Activated CD4-positive, CD25-positive, alpha-beta regulatory T cell (primary cell): ENCODE results near the gene RAN.
"Not testable (repeated sequence)": the region's sequence is repeated elsewhere in the genome, so short reads cannot be mapped to it uniquely, and the experiment has no call there.

Experiments used
- DNase-seq, 4 experiments: peaks; one replicate each; lab custom pipeline; 2025; lab: John Stamatoyannopoulos, UW

The RAN gene

DNA sequence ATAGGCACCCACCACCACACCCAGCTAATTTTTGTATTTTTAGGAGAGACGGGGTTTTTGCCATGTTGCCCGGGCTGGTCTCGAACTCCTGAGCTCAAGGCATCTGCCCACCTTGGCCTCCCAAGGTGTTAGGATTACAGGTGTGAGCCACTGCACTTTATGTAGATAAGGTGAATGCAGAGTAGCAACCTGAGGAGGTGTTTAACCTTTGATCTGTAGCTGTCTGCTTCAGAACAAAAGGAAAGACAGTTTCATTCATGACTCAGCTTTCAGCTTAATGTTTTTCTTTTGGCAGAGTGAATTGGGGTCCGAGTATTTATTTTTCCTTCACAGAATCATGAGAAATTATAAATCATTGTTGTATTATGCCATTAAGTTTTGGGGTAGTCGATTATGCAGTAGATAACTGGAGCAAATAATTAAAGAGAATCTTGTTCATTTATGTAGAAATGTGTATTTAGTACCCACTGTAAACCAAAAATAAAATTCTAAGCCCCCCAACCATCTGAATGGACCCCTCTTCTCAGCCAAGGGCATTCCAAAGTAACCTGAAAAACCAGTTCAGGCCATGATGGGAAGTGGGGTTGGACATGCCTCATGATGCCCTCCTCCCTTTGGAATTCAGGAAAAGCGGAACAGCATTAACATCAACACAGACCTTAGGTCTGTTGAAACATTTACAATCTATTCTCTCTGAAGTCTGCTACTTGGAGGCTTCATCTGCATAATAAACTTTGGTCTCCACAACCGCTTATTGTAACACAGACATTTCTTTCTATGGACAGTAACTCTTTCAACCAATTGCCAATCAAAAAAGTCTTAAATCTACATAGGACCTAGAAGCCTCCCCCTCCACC, 22.1 kb upstream of the RAN start:
- no peak for DNase-seq

DNA sequence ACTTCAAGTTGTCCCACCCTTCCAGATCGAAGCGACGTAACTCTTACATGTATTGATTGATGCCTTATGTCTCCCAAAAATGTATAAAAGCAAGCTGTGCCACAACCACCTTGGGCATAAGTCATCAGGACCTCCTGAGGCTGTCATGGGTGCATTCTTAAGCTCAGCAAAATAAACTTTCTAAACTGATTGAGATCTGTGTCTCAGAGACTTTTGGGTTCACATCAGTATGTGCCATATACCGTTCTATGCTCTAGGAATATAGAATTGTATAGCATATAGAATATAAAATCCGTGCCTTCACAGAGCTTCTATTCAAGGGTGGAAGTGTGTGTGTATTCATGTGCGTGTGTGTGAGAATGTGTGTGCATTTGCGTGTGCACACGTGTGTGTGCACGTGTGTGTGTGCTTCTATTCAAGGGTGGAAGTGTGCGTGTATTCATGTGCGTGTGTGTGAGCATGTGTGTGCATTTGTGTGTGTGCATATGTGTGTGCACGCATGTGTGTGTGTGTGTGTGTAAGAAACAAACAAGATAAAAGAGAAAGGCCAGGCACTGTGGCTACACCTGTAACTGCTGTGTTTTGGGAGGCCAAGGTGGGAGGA, 21.3 kb upstream of the RAN start:
- DNase-seq = no peak

DNA sequence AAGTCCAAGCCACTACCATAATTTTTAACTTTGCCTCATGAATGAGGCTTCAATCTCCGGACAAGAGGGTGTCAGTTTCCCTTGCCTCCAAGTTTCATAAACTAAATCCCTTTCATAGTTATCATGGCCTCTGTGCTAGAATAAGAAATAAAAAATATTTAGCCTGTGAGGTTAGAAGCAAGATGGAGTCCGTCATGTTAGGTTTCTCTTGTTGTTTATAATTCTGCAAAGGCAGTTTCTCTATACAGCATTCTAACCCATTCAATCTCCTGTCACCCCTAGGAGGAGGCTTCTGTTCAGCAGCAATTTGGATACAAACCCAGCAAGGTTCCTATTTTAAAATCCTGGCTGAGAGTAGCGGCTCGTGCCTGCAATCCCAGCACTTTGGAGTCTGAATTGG, 15.8 kb upstream of the RAN start:
- no peak for DNase-seq

DNA sequence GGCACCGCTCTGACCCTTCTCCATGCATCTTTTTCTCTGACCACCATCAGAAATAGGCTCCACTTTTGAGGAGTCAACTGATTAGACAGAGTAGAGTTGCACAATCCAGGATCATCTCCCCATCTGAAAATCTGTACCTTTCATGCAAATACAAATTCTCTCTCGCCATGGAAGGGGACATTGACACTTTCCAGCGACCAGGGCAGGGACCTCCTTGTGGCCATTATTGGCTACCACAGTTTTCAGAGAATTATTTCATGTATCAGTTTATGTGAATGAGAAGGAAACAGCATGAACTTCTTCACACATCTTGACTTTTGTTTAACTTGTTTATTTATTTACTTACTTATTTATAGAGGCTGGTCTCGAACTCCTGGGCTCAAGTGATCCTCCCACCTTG, 13.8 kb upstream of the RAN start:
- DNase-seq = no peak

DNA sequence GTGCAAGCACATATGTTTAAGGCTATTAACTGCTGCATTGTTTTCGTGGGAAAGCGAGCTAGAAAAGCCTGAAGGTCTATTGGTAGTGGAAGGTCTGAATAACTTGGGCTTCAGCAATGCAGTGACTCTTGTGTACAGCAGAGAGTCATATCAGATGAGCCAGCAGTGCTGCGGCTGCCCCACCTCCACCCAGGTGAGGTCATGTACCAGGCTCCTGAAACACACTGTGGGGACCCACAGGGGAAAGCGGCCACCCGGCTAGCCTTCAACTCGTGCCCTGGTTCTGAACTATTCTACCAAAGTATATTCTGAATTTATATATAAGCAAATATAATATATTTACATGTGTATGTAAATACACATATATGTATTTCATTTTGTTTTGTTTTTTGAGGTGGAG, 12.7 kb upstream of the RAN start:
- DNase-seq = no peak

DNA sequence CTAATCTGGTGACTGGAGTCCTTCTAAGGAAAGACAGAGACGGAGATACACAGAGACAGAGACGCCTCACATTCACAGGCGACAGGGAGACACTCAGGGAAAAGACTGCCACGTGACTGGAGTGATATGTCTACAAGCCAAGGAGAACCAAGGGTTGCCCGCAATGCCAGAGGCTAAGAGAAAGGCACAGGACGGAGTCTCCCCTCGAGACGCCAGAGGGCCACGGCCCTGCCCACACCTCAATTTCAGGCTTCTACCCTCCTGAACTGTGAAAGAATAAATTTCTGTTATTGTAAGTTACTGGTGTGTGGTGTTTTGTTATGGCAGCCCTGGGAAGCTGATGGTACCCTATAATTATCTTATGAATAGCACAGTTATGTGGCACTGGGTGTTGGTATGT, 11.6 kb upstream of the RAN start:
- no peak for DNase-seq

DNA sequence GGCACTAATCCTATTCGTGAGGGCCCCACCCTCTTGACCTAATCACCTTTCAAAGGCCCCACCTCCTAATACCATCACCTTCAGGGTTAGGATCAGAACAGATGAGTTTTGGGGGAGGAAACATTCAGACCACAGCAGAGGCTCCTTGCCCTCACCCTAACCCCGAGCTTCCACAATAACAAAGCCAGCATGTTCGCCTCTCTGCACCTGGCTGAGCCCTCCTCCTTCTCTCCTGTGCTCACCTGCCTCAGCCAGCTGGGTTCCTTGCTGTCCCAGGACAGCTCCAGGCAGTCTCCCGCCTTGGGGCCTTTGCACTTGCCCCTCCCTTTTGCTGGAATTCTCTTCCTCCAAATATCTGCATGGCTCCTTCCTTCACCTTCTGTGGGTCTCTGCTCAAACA, 9.7 kb upstream of the RAN start:
- DNase-seq = no peak

DNA sequence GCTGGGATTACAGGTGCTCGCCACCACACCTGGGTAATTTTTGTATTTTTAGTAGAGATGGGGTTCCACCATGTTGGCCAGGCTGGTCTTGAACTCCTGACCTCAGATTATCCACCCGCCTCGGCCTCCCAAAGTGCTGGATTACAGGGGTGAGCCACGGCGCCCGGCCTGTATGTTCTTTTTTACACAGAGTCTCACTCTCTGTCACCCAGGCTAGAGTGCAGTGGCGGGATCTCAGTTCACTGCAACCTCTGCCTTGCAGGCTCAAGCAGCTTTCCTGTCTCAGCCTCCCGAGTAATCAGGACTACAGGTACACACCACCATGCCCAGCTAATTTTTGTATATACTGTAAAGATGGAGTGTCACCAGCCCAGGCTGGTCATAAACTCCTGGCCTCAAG, 9.1 kb upstream of the RAN start:
- DNase-seq = not testable (repeated sequence)

DNA sequence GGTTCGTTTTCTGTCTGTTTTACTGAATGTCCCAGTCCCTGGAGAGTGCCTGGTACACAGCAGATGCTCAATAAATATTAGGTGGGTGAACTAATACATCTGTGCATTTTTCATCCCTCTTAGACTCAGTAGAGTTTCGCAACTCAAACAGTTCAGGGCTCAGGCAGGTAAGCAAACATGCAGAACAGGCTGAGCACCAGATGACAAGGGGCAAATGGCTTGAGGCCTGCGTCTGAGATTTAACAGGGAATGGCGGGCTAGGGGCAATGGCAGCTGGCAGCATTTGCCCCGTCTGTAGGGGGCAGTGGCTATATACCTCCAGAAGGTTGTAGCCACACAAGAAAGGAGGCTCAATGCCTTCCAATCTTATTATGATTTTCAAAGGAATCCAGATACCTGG, 8.6 kb upstream of the RAN start:
- DNase-seq = no peak

DNA sequence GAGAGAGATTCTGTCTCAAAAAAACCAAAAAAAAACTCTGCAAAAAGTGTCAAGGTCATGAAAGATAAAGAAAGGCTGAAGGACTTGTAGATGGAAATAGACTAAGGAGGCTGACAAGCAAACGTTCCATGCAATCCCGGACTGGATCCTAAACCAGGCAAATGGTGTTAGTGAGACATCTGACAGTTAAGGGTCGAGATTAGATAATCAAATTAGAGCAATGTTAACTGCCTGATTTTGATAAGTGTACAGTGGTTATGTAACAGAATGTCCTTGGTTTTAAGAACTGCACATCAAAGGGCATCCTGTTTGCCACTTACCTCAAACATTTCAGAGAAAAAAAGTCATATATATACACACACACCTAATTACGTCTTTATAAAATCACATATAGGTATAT, 3.5 kb upstream of the RAN start:
- no peak for DNase-seq

DNA sequence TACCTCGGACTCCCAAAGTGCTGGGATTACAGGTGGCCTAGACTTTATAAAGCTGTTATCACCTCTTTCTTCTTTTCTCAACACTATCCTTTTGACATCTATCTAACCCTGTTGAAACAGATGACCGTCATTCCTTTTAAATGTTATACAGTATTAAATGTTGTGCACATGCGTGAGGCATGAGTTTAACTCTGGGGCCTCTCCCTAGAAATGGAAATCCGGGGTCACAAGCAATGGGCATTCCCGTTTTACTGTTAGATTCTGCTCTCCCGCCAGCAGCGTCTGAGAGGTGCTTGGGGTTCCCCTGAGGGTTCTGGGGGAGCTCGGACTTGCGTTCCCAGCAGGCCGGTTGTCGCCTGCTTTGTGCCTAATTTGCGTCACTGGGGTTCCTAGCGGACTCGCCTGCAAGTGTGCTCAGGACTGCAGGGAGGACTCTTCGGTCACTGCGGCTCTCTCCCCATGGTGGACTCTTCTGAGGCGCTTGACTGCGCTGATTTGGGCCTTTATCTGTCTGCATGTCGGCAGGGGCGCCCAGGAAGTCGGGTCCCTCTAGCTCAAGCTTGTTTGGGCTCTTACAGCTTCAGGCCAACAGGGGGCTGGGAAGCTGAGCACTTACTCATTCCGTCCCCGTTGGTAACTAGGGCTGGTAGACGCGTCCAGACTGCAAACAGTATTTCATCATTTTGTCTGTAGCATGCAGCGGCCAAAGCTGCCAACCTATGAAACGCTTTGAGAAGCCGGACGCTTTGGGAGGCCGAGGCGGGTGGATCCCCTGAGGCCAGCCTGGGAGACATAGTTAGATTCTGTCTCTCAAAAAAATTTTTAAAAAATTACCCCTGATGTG, 1.2 kb upstream of the RAN start:
- peak; percentile 24 to 38 (median 32) for DNase-seq

DNA sequence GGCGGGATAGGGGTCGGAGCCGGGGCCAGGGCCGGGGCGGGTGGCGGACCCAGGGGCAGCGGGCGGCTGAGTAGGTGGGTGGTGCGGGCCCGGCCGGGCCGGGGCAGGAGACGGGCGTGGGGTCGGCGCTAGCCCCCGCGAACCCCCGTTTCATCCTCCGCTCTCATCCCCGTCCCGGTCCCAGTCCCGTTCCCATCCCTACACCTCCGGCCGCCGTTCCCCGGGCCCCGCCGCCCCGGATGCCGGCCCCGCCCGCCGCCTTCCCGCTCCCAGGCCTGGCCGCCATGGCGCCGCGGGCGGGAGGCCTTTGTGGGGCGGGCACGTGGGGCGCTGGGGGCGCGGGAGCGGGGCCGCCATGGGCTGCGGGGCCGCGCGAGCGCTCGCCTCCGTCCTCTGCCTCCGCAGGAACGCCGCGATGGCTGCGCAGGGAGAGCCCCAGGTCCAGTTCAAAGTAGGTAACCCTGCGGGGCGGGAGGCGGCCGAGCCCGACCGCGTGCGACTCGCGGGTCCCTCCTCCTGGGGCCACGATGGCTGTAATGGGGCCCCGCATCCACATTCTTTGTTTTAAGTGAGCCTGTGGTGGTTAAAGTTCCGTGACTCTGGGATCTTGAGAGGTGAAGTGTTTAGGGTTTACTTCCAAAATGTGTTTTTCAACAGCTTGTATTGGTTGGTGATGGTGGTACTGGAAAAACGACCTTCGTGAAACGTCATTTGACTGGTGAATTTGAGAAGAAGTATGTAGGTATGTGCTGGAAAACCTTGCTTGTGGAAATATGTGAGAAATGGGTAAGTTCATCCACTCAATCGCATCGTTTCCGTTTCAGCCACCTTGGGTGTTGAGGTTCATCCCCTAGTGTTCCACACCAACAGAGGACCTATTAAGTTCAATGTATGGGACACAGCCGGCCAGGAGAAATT, 572 bp downstream of the RAN start:
- peak; percentile 24 to 49 (median 38) for DNase-seq

DNA sequence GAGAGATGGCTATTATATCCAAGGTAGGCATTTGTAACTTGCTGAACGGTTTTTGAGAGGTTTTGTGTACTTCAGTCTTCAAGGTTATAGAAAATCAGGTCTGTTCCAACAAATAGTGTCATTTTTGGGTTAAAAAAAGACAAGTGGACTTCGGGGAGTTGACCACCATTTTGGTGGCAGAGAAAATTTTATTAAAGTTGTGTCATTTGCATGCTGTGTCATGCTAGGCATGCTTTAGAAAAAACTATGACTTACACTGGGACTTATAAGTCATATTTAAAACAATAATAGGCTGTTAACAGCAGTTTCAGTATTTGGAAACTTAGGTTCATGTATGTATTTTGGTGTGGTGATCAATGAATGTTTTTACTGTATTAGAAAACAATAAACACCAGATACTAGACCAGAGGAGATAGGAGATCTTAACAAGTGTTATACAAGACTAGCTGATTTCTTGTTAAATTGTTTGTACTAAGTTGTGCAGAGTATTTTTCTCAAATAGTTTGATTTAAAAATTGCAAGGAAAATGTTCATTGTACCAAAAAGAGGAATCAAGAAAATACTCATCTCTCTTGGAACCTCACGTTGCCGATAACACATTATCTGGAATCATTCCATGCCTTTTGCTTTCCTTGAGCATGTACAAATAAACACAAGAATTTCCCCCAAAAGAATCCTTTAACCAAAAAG, 1.4 kb downstream of the RAN start:
- DNase-seq = no peak

DNA sequence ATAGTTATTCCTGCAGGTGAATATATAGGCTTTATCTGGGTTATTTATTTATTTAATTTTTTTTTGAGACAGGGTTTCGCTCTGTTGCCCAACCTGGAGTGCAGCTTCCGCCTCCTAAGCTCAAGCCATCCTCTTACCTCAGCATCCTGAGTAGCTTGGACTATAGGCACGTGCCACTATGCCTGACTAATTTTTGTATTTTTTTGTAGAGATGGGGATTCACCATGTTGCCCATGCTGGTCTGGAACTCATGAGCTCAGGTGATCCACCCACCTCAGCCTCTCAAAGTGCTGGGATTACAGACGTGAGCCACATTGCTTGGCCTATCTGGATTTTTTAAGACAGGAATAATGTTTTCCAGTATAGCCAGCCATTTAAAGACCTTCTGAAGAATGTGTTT, 2.0 kb downstream of the RAN start:
- DNase-seq = no peak

DNA sequence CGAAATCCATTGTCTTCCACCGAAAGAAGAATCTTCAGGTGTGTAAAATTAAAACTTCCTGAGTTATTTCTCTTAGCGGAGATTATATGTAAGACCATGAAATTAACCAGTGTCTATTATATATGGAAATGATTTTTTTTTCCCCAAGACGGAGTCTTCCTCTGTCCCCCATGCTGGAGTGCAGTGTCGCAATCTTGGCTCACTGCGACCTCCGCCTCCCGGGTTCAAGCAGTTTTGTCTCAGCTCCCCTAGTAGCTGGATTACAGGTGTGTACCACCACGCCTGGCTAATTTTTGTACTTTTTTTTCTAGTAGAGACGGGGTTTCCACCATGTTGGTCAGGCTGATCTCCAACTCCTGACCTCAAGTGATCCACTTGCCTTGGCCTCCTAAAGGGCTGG, 2.8 kb downstream of the RAN start:
- no peak for DNase-seq

DNA sequence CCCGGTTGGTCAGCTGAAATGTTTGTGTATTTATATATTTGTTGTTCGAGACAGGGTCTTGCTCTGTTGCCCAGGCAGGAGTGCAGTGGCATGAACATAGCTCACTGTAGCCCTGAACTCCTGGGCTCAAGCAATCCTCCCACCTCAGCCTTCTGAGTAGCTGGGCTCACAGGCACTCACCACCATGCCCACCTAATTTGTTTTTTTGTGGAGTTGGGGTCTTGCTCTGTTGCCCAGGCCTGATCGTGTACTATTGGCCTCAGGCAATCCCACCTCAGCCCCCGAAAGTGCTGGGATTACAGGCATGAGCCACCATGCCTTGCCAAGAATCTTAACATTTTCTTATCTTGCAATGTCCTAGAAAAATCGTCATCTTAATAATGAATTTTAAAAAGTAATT, 3.3 kb downstream of the RAN start:
- DNase-seq = no peak

DNA sequence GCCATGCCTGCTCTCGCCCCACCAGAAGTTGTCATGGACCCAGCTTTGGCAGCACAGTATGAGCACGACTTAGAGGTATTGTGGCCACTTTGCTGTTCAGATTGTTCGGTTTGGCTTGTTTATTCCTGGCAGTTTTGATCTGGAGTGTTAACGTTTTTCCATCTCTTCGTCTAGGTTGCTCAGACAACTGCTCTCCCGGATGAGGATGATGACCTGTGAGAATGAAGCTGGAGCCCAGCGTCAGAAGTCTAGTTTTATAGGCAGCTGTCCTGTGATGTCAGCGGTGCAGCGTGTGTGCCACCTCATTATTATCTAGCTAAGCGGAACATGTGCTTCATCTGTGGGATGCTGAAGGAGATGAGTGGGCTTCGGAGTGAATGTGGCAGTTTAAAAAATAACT, 3.8 kb downstream of the RAN start:
- not testable (repeated sequence) for DNase-seq

DNA sequence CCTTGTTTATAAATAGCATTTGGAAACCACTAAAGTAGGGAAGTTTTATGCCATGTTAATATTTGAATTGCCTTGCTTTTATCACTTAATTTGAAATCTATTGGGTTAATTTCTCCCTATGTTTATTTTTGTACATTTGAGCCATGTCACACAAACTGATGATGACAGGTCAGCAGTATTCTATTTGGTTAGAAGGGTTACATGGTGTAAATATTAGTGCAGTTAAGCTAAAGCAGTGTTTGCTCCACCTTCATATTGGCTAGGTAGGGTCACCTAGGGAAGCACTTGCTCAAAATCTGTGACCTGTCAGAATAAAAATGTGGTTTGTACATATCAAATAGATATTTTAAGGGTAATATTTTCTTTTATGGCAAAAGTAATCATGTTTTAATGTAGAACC, 4.4 kb downstream of the RAN start:
- DNase-seq = no peak

DNA sequence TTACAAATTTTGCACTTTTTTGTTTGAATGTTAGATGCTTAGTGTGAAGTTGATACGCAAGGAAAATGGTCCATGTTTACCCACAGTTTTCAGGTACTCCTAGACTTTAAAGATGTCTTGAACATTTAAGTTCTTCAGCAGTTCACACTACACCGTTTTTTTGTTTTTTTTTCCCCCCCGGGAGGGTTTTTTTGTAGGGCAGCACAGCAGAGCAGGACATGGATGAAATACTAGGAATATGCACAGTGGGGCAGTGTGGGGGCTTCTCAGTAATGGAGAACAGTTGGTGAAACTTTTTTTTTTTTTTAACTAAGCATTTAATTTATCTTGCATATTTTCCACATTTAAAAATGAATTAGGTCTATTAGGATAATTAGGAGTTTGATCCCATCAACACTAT, 4.9 kb downstream of the RAN start:
- no peak for DNase-seq

DNA sequence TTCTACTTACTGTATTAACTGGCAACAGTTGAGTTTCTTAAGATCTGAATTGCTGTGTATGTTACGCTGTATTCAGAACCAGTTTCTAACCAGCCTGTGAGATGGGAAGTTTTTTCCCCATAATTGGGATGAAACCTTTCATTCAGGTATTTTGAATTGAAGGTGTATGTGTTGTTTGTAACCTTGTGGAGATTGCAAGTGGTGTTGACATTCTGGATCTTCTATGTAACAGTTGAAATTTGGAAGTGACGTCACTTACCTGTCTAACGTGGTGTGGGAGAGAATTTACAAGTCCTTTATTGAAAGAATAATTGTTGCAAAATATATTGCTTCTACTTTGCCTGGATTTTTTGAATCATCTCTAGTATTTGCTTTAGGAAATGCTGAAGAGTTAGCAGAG, 5.5 kb downstream of the RAN start:
- DNase-seq = no peak
